ENCODE results near the gene MRLN. TPM values are rescaled to one million over a fixed set of nuclear protein-coding genes. Genes with fewer than 3 reads are reported as not detected.

Gene MRLN
- total RNA-seq, 4 donors from 2014 or later = not detected

GRCh38 chr10:59688921-59689351 is 64.3 kb downstream of the MRLN start:
- intact Hi-C loops (cut with DNase I; ENCODE audit: low total_unique reads) = no loop called here
- TF ChIP-seq POLR2A (IDR thresholded peaks at IDR 0.05) = no peak
- TF ChIP-seq CTCF (IDR thresholded peaks at IDR 0.05) = no peak
- WGBS, 2 donors = 49 to 54% methylated on average over 5 of the region's 5 CpGs
- no peak for DNase-seq (ENCODE audit: low spot score in 2 of 2)
- H3K4me3 ChIP-seq (ENCODE audit: low read depth, poor library complexity, severe bottlenecking) = no peak overlapping the region

GRCh38 chr10:59687657-59688056 is 65.6 kb downstream of the MRLN start:
- WGBS, 2 donors = 89 to 90% methylated on average over 1 of the region's 1 CpG
- TF ChIP-seq CTCF (IDR thresholded peaks at IDR 0.05) = no peak
- no peak for TF ChIP-seq POLR2A (IDR thresholded peaks at IDR 0.05)
- no peak for DNase-seq (ENCODE audit: low spot score in 2 of 2)
- H3K4me3 ChIP-seq (ENCODE audit: low read depth, poor library complexity, severe bottlenecking) = no peak overlapping the region
- intact Hi-C loops (cut with DNase I; ENCODE audit: low total_unique reads) = no loop called here

Other genes starting within 250 kb of the MRLN start
- gene SLC16A9, start 43.6 kb downstream of the MRLN start, total RNA-seq = under 1 TPM; 0.04 to 0.29 (median 0.16) TPM
- gene CCDC6, start 153.1 kb upstream of the MRLN start, total RNA-seq = 100 to 1,000 TPM in 1 of 4 donors, 10 to 100 TPM in 3; 65.5 to 104 (median 76.2) TPM

Measured in lower leg skin (tissue), 4 donors.